ENCODE data around the gene ZNF28.
"Not testable (repeated sequence)": the region's sequence is repeated elsewhere in the genome, so short reads cannot be mapped to it uniquely, and the experiment has no call there.

Gene ZNF28

GRCh38 chr19:52756447-52756846 lies 65.0 kb downstream of the ZNF28 start:
- not testable (repeated sequence) for DNase-seq

DNA sequence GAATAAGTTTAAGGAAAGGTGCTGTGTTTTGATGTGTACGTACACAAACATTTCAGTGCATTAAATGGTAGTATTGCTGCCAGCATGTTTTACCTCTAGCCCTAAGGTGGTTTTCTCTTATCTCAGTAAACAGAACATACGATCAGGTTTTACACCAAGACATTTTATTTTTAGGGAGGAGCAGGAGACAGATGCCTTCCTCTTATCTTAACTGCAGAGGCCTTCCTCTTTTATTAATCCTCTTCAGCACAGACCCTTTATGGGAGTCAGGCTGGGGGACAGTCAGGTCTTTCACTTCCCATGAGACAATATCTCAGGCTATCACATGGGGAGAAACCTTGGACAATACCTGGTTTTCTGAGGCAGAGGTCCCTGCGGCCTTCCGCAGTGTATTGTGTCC lies 71.7 kb downstream of the ZNF28 start:
- DNase-seq = no peak

DNA sequence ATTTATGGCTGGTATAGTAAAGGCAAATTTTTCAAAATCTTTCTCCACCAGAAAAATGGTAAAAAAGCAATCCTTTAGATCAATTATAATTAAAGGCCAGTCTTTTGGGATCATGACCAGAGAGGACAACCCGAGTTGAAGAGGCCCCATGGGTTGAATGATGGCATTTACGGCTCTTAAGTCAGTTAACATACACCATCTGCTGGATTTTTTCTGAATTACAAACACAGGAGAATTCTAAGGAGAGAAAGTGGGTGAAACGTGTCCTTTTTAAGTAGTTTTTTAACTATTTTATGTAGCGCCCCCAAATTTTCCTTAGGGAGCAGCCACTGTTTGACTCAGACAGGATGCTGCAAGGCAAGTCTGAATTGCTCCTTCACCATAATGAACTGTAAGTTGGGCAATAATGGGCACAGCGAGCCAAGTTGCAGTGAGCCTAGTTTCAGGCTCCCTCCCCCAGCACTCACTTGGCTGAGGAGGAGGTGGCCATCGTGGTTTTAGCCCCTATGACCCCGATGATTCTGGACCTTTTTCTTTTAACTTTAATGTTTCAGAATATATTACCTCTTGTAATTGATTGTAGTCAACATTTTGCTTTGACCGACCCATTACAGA lies 73.0 kb downstream of the ZNF28 start:
- no peak for DNase-seq
